Measurements from ENCODE around the gene TPI1.
"Not testable (repeated sequence)": the region's sequence is repeated elsewhere in the genome, so short reads cannot be mapped to it uniquely, and the experiment has no call there.

Gene TPI1

GRCh38 chr12:6873094-6874014 lies 6.0 kb downstream of the TPI1 start, which contains the start of gene SPSB2:
TSS of gene SPSB2 (minus strand) at chr12:6873303. CDS start at chr12:6872901, 402 bp downstream.
- H4K20me1 ChIP-seq = peaks cover 38 to 46% (median 40%) of the 10 kb centered on the region in 11 experiments
- H3K9ac ChIP-seq = peak within 1 kb of the TSS; percentile 82 to 99 (median 90)
- peak within 1 kb of the TSS; percentile 57 to 94 (median 86) for H3K27ac ChIP-seq
- H3K27me3 ChIP-seq = no peaks in the 10 kb centered on the region
- no peak for TF ChIP-seq Cebpa-rat (IDR thresholded peaks at IDR 0.05)
- H3K36me3 ChIP-seq = peaks cover 29 to 73% (median 47%) of the 10 kb centered on the region in 11 experiments
- H3K4me1 ChIP-seq = peaks cover 47 to 60% (median 54%) of the 10 kb centered on the region in 10 experiments
- peak within 1 kb of the TSS; percentile 66 to 92 (median 76) for H3K4me3 ChIP-seq
- H3K9me3 ChIP-seq (replicated peaks in 1 of 11) = no peaks in the 10 kb centered on the region
- peak within 1 kb of the TSS; percentile 94 to 100 (median 99) for H3K4me2 ChIP-seq

GRCh38 chr12:6874015-6874368 lies 6.7 kb downstream of the TPI1 start:
- peaks cover 29 to 71% (median 45%) of the 10 kb centered on the region in 11 experiments for H3K36me3 ChIP-seq
- H3K27ac ChIP-seq = peak overlapping the region in 10 of 11 experiments; percentile 64 to 94 (median 87); a peak in 21 of 22 replicates

GRCh38 chr12:6879824-6880223 lies 12.5 kb downstream of the TPI1 start:
- peaks cover 14 to 77% (median 33%) of the 10 kb centered on the region in 11 experiments for H3K36me3 ChIP-seq
- H3K9ac ChIP-seq; H4K20me1 ChIP-seq; H3K4me3 ChIP-seq; H3K4me2 ChIP-seq; H3K27me3 ChIP-seq; H3K9me3 ChIP-seq (replicated peaks in 1 of 11): not testable (repeated sequence)
- peaks cover 0 to 17% (median under 1%) of the 10 kb centered on the region in 10 experiments; a peak in 14 of 20 replicates for H3K4me1 ChIP-seq
- H3K27ac ChIP-seq = peak overlapping the region in 1 of 11 experiments; percentile 16; a peak in 2 of 22 replicates

More at GRCh38 chr12:6874015-6874368, 6.7 kb downstream of the TPI1 start:
- H3K9me3 ChIP-seq (replicated peaks in 1 of 11); H3K27me3 ChIP-seq: not testable (repeated sequence)
- Histone ChIP-seq H3K4me2 (peak overlapping the region; percentile 76 to 100 (median 99)), H4K20me1 (peaks cover 32 to 40% (median 33%) of the 10 kb centered on the region in 11 experiments), H3K4me3 (peak overlapping the region; percentile 66 to 92 (median 76)), H3K9ac (peak overlapping the region; percentile 82 to 99 (median 90); a peak in 21 of 22 replicates), H3K4me1 (peaks cover 41 to 53% (median 48%) of the 10 kb centered on the region in 10 experiments)

- Histone ChIP-seq H4K20me1 (no peaks in the 10 kb centered on the region), H3K4me1 (peaks cover 0 to 32% (median 7%) of the 10 kb centered on the region in 10 experiments; a peak in 12 of 20 replicates), H3K9ac (no peak overlapping the region), H3K36me3 (peaks cover 16 to 53% (median 28%) of the 10 kb centered on the region in 11 experiments; a peak in 21 of 22 replicates), H3K4me3 (no peak overlapping the region), H3K9me3 (replicated peaks in 1 of 11) (no peaks in the 10 kb centered on the region), H3K27me3 (no peaks in the 10 kb centered on the region), H3K4me2 (no peak overlapping the region), H3K27ac (no peak overlapping the region)
- TF ChIP-seq Cebpa-rat (IDR thresholded peaks at IDR 0.05) = no peak
Observed at GRCh38 chr12:6883252-6883651, 15.9 kb downstream of the TPI1 start.

GRCh38 chr12:6883683-6884082 lies 16.4 kb downstream of the TPI1 start:
- Histone ChIP-seq H3K36me3 (peaks cover 16 to 50% (median 28%) of the 10 kb centered on the region in 11 experiments; a peak in 21 of 22 replicates), H3K9ac (no peak overlapping the region), H3K9me3 (replicated peaks in 1 of 11) (no peaks in the 10 kb centered on the region), H3K4me2 (no peak overlapping the region), H3K4me1 (peaks cover 0 to 36% (median 9%) of the 10 kb centered on the region in 10 experiments; a peak in 12 of 20 replicates), H3K27me3 (no peaks in the 10 kb centered on the region), H4K20me1 (no peaks in the 10 kb centered on the region), H3K4me3 (no peak overlapping the region), H3K27ac (no peak overlapping the region)
- TF ChIP-seq Cebpa-rat (IDR thresholded peaks at IDR 0.05) = no peak

GRCh38 chr12:6884539-6884938 lies 17.2 kb downstream of the TPI1 start:
- Histone ChIP-seq H3K27ac (no peak overlapping the region), H3K4me1 (peaks cover 0 to 39% (median 10%) of the 10 kb centered on the region in 10 experiments; a peak in 12 of 20 replicates), H3K36me3 (peaks cover 16 to 42% (median 28%) of the 10 kb centered on the region in 11 experiments; a peak in 21 of 22 replicates), H3K4me3 (no peak overlapping the region), H3K9me3 (replicated peaks in 1 of 11) (no peaks in the 10 kb centered on the region), H3K9ac (no peak overlapping the region), H3K4me2 (no peak overlapping the region), H4K20me1 (no peaks in the 10 kb centered on the region), H3K27me3 (no peaks in the 10 kb centered on the region)
- TF ChIP-seq Cebpa-rat (IDR thresholded peaks at IDR 0.05) = no peak

GRCh38 chr12:6886206-6886999 lies 19.1 kb downstream of the TPI1 start:
- not testable (repeated sequence) for H3K27ac ChIP-seq

GRCh38 chr12:6887460-6887859 lies 20.1 kb downstream of the TPI1 start:
- peak overlapping the region in 4 of 11 experiments; percentile 10 to 57 (median 36); a peak in 6 of 22 replicates for H3K4me2 ChIP-seq
- peaks cover 18 to 63% (median 34%) of the 10 kb centered on the region in 10 experiments for H3K4me1 ChIP-seq
- H3K36me3 ChIP-seq = peaks cover 16 to 33% (median 28%) of the 10 kb centered on the region in 11 experiments; a peak in 21 of 22 replicates
- TF ChIP-seq Cebpa-rat (IDR thresholded peaks at IDR 0.05) = no peak
- no peaks in the 10 kb centered on the region for H4K20me1 ChIP-seq
- H3K9me3 ChIP-seq (replicated peaks in 1 of 11) = no peaks in the 10 kb centered on the region; a peak in 1 of 22 replicates
- H3K4me3 ChIP-seq = no peak overlapping the region
- H3K27me3 ChIP-seq = no peaks in the 10 kb centered on the region
- H3K27ac ChIP-seq = peak overlapping the region in 1 of 11 experiments; percentile 7; a peak in 1 of 22 replicates
- H3K9ac ChIP-seq = no peak overlapping the region

More at GRCh38 chr12:6886206-6886999, 19.1 kb downstream of the TPI1 start:
- Histone ChIP-seq H3K36me3 (peaks cover 16 to 40% (median 28%) of the 10 kb centered on the region in 11 experiments; a peak in 21 of 22 replicates), H3K4me1 (peaks cover 11 to 52% (median 25%) of the 10 kb centered on the region in 10 experiments)
- H3K4me2 ChIP-seq; H3K9ac ChIP-seq; H4K20me1 ChIP-seq; H3K27me3 ChIP-seq; H3K9me3 ChIP-seq (replicated peaks in 1 of 11); H3K4me3 ChIP-seq: not testable (repeated sequence)
